Activated CD4-positive, alpha-beta memory T cell treated with anti-CD3 and anti-CD28 coated beads, Interleukin-2, amount 10 ng/mL, durations not matched to agents 7 days and 5 days (primary cell): ENCODE measurements around the gene ZWINT. TPM values are rescaled to one million over a fixed set of nuclear protein-coding genes. Genes with fewer than 3 reads are reported as not detected.

Experiments used
- CTCF ChIA-PET: fragments of 350-600 bp; sonication (Branson Sonifier 250); formaldehyde crosslinking; loops from one replicate; lab custom pipeline; 2021; ENCODE audit warnings: antibody characterized with exemption, inconsistent platforms; lab: Charles Lee
- POLR2A ChIA-PET: fragments of 350-600 bp; sonication (Branson Sonifier 250); formaldehyde crosslinking; loops from one replicate; lab custom pipeline; 2021; ENCODE audit warnings: antibody characterized with exemption; lab: Charles Lee
- DNase-seq: peaks from one replicate; pipeline ENCODE4 v3.0.0-alpha.2; 2020
- H3K27ac Mint-ChIP-seq: one replicate; pipeline ENCODE4 v1.8.0; 2021; ENCODE audit warnings: mild to moderate bottlenecking, mixed read lengths
- H3K27me3 Mint-ChIP-seq: one replicate; pipeline ENCODE4 v1.8.0; 2021; ENCODE audit warnings: mixed read lengths
- H3K36me3 Mint-ChIP-seq: one replicate; pipeline ENCODE4 v1.8.0; 2021; ENCODE audit warnings: low read depth, mixed read lengths
- H3K4me1 Mint-ChIP-seq: one replicate; pipeline ENCODE4 v1.8.0; 2021; ENCODE audit warnings: mixed read lengths
- H3K4me3 Mint-ChIP-seq: one replicate; pipeline ENCODE4 v1.8.0; 2021; ENCODE audit warnings: mild to moderate bottlenecking, mixed read lengths
- H3K9me3 Mint-ChIP-seq: one replicate; pipeline ENCODE4 v1.8.0; 2021; ENCODE audit warnings: mixed read lengths
- total RNA-seq, 2 experiments: library from RNA; stranded (reverse); gene quantifications; one replicate each; pipeline ENCODE4 v1.2.3, GENCODE V29; 2021

Gene ZWINT
- total RNA-seq, 2 experiments from 2014 or later, result 75.9 to 78.2 TPM

DNA sequence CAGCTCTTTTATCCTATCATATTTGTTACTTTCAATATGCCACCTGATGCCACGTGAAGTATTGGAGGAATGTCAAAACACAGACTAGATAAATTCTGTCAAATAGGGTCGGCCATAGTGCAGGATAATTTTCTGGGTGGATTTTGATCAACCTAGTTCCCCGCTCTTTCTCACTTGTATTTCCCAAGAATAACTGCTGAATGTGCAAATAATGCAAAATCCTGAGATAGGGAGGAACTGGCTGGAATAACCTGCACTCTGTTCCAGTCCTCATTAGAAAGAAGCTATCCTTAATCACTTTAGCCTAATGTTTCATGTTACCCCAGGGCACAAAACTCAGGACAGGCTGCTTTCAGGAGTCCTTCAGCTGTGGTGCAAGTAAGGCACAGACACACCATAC is 33.9 kb downstream of the ZWINT start:
- H3K4me3 Mint-ChIP-seq, result no peak overlapping the region
- H3K27me3 Mint-ChIP-seq, result no peaks in the 10 kb centered on the region
- no peaks in the 10 kb centered on the region for H3K9me3 Mint-ChIP-seq
- no peaks in the 10 kb centered on the region for H3K4me1 Mint-ChIP-seq
- no peak for DNase-seq
- ChIA-PET POLR2A (no interaction called here), CTCF (no interaction called here)
- no peaks in the 10 kb centered on the region for H3K36me3 Mint-ChIP-seq
- no peak overlapping the region for H3K27ac Mint-ChIP-seq

DNA sequence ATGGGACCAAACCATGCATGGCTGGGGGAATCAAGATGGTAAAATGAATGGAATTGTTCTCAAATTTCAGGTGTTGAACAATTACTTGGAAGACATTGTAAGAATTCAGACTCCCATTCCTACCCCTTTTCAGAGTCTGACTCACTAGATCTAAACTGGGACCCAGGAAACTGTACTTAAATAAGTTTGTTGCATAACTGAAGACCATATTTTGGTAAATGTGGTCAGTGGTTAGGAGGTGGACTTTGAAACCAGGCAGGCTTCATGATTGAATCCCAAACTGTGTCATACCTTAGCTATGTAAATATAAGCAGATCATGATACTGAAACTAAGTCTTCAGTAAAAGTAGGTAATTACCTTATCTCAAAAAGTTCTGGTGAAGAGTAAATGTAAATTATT is 41.7 kb downstream of the ZWINT start:
- Mint-ChIP-seq H3K4me1 (no peaks in the 10 kb centered on the region), H3K27me3 (no peaks in the 10 kb centered on the region), H3K27ac (no peak overlapping the region), H3K36me3 (no peaks in the 10 kb centered on the region), H3K9me3 (peaks cover 3% of the 10 kb centered on the region), H3K4me3 (no peak overlapping the region)
- DNase-seq, result no peak
- ChIA-PET POLR2A (no interaction called here), CTCF (no interaction called here)

DNA sequence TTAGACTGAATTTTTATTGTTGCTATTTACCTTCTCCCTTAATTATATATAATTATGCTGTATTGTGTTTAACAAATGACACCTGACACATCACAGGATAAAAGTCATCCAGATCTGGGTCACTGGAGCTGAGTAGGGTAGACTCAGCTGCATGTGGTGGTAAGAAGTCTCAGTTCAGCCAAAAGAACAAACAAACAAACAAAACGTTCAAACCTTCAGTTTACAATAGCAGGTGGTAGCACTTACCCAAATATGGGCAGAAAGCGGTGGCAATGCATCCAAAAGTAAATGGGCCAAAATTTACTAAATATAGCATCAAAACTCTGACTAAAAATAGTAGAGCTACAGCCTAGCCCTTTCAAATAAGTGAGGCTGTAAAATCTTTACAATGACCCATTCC is 42.2 kb downstream of the ZWINT start:
- H3K27me3 Mint-ChIP-seq, result no peaks in the 10 kb centered on the region
- no peak overlapping the region for H3K27ac Mint-ChIP-seq
- CTCF ChIA-PET, result no interaction called here

DNA sequence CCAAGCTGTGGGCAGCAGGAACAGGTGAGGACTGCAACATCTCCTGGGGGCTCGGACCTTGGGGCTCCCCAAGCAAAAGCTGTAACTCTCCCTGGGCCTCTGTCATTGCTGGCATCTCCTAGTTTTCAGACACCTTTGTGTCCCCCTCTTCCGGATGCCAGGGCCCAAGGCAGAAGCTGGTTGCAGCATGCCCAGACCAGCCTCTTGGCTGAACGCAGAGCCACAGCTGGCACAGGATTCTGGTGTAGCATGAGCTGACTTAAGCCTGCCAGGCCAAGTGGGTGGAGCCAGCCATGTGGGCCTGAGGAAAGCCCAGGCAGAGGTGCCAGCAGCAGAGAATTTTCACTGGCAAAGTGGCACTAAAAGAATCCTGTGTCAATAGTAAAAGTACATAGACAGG is 43.5 kb downstream of the ZWINT start:
- Mint-ChIP-seq H3K4me3 (no peak overlapping the region), H3K4me1 (no peaks in the 10 kb centered on the region), H3K36me3 (no peaks in the 10 kb centered on the region), H3K9me3 (peaks cover 3% of the 10 kb centered on the region), H3K27me3 (no peaks in the 10 kb centered on the region), H3K27ac (no peak overlapping the region)
- ChIA-PET POLR2A (no interaction called here), CTCF (no interaction called here)
- DNase-seq, result no peak

More for the DNA sequence above, 42.2 kb downstream of the ZWINT start:
- no peak overlapping the region for H3K4me3 Mint-ChIP-seq
- H3K36me3 Mint-ChIP-seq, result no peaks in the 10 kb centered on the region
- H3K9me3 Mint-ChIP-seq, result peaks cover 3% of the 10 kb centered on the region
- POLR2A ChIA-PET, result no interaction called here
- no peak for DNase-seq
- H3K4me1 Mint-ChIP-seq, result no peaks in the 10 kb centered on the region

DNA sequence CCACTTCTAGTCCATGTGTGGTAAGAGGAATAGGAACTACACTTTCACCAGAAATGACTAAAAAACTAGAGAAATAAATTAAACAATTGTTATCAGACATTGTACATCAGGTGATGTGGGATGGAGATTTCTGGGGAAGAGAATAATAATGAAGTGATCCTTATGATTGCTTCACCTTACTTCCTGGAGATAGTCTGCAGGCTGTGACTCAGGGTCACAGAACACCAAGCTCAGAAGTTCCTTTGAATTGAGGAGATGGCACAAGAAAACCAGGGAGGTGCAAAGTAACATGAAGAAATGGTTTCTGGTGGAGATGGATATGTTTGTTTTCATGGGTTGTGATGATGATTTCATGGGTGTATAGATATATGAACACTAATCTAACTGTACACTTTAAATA is 44.5 kb downstream of the ZWINT start:
- ChIA-PET CTCF (no interaction called here), POLR2A (no interaction called here)
- no peak for DNase-seq
- Mint-ChIP-seq H3K27me3 (no peaks in the 10 kb centered on the region), H3K9me3 (peaks cover 3% of the 10 kb centered on the region), H3K4me1 (no peaks in the 10 kb centered on the region), H3K36me3 (no peaks in the 10 kb centered on the region), H3K4me3 (no peak overlapping the region), H3K27ac (no peak overlapping the region)
